ENCODE measurements around the gene MIB2. TPM values are rescaled to one million over a fixed set of nuclear protein-coding genes. Genes with fewer than 3 reads are reported as not detected.

MIB2 gene
- total RNA-seq, 1 donor from 2014 or later, result 55.5 TPM

DNA sequence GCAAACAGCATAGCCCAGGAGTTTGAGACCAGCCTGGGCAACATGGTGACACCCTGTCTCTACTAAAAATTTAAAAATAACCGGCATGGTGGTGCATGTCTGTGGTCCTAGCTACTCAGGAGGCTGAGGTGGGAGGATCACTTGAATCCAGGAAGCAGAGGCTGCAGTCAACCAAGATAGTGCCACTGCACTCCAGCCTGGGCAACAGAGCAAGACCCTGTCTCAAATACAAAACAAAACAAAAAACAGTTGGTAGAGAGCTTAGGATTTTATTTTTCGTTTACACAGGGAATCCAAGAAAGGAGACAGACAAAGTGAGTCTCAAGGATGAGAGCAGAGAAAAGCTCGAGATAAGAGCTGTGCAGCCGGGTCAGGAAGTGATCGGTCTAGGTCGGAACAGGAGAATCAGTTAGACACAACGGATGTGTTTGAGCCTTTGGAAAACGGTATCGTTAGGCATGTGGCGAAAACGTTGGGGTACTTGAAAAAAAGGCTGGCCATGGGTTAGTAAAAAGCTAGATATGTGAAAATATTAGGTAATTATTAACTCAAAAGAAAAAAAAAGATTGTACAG, 1.7 kb upstream of the MIB2 start:
- no peak for DNase-seq (ENCODE audit: low read depth)
- TF ChIP-seq, protein P1, sequence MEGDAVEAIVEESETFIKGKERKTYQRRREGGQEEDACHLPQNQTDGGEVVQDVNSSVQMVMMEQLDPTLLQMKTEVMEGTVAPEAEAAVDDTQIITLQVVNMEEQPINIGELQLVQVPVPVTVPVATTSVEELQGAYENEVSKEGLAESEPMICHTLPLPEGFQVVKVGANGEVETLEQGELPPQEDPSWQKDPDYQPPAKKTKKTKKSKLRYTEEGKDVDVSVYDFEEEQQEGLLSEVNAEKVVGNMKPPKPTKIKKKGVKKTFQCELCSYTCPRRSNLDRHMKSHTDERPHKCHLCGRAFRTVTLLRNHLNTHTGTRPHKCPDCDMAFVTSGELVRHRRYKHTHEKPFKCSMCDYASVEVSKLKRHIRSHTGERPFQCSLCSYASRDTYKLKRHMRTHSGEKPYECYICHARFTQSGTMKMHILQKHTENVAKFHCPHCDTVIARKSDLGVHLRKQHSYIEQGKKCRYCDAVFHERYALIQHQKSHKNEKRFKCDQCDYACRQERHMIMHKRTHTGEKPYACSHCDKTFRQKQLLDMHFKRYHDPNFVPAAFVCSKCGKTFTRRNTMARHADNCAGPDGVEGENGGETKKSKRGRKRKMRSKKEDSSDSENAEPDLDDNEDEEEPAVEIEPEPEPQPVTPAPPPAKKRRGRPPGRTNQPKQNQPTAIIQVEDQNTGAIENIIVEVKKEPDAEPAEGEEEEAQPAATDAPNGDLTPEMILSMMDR (IDR thresholded peaks at IDR 0.05; ENCODE audit: insufficient read depth, low read length, poor library complexity, severe bottlenecking), result no peak
- H3K27me3 ChIP-seq (ENCODE audit: control insufficient read depth, insufficient read depth, low read length), result no peaks in the 10 kb centered on the region

DNA sequence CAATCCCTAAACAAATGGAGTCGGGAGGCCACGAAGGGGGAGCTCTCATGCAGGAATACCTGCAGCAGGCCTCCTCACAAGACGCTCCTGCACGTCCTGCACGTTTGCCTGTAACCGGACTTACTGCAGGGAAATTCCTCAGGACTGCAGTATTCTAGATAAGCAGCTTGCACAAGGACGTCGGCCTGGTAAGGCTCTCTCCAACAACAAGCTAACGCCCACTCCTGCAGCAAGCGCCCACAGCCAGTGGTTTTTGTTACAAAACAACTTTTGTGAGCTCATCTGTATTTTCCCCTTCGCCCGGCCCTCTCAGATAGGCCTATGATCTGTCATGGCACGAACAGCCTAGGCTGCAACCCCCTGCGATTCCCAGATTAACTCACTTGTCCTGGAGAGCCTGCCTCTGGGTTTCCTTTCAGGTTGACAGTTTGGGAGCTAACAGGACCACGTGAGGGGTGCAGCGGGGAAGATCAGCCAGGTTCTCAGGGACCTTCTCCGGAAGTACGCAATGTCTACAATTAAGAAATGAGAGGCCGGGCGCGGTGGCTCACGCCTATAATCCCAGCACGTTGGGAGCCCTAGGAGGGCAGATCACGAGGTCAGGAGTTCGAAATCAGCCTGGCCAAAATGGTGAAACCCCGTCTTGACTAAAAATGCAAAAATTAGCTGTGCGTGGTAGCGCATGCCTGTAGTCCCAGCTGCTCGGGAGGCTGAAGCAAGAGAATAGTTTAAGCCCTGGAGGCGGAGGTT, 921 bp upstream of the MIB2 start:
- Histone ChIP-seq H3K36me3 (ENCODE audit: control insufficient read depth, insufficient read depth, low read length) (no peaks in the 10 kb centered on the region), H3K27me3 (ENCODE audit: control insufficient read depth, insufficient read depth, low read length) (no peaks in the 10 kb centered on the region), H3K4me3 (ENCODE audit: low read depth, low read length) (peak overlapping the region; percentile 95)
- DNase-seq (ENCODE audit: low read depth), result no peak
- TF ChIP-seq, protein P1 (IDR thresholded peaks at IDR 0.05; ENCODE audit: insufficient read depth, low read length, poor library complexity, severe bottlenecking), result no peak

More for the DNA sequence above, 1.7 kb upstream of the MIB2 start:
- no peaks in the 10 kb centered on the region for H3K36me3 ChIP-seq (ENCODE audit: control insufficient read depth, insufficient read depth, low read length)
- no peak overlapping the region for H3K4me3 ChIP-seq (ENCODE audit: low read depth, low read length)

DNA sequence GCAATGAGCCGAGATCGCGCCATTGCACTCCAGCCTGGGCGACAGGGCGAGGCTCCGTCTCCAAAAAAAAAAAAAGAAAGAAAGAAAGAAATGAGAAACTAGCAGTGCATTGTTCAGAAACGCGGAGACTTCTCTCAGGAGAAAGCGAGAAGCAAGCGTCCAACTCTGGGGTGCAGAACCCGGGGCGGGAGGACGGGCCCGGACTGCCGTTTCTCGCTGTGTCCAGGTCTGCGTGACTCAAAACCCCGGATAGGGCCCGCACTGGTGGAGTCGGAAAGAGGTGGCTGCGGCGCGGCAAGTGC, 395 bp upstream of the MIB2 start:
- TF ChIP-seq, protein P1 (IDR thresholded peaks at IDR 0.05; ENCODE audit: insufficient read depth, low read length, poor library complexity, severe bottlenecking), result no peak
- Histone ChIP-seq H3K36me3 (ENCODE audit: control insufficient read depth, insufficient read depth, low read length) (no peaks in the 10 kb centered on the region), H3K27me3 (ENCODE audit: control insufficient read depth, insufficient read depth, low read length) (no peaks in the 10 kb centered on the region), H3K4me3 (ENCODE audit: low read depth, low read length) (peak overlapping the region; percentile 95)
- DNase-seq (ENCODE audit: low read depth), result no peak

DNA sequence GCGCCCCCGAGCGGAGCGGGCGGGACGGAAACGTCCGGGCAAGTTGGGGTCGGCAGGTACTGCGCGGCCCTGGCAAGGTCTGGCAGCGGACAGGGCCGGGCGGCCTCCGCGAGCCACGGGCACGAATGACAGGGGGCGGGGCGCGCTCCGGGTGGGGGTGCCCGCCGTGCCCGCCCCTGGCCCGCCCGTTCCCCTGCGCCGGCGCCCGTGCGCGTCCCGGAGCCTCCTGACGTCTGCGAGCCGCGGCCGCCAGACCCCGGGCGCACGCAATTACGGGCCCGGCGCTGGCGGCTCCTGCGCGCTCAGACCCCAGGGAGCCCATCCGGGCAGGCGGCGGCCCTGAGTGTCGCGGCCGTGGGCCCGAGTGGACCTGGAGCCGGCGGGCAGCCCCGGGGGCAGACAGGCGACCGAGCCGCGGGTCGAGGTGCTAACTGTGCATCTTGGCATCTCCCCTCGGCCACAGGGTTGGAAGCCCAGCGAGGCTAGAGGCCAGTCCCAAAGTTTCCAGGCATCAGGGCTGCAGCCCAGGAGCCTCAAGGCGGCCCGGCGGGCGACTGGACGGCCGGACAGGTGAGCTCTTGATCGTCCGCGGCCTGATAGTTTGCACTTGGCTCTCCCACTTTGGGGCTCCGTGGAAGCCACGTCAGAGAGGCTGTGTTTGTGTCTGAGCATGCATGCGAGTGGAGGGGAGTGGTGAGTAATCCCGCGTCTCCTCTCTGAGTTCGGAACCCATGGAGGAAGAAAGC, 918 bp downstream of the MIB2 start:
- H3K27me3 ChIP-seq (ENCODE audit: control insufficient read depth, insufficient read depth, low read length), result no peaks in the 10 kb centered on the region
- TF ChIP-seq, protein P1 (IDR thresholded peaks at IDR 0.05; ENCODE audit: insufficient read depth, low read length, poor library complexity, severe bottlenecking), result no peak
- peak overlapping the region; percentile 95 for H3K4me3 ChIP-seq (ENCODE audit: low read depth, low read length)
- no peak for DNase-seq (ENCODE audit: low read depth)
- no peaks in the 10 kb centered on the region for H3K36me3 ChIP-seq (ENCODE audit: control insufficient read depth, insufficient read depth, low read length)

DNA sequence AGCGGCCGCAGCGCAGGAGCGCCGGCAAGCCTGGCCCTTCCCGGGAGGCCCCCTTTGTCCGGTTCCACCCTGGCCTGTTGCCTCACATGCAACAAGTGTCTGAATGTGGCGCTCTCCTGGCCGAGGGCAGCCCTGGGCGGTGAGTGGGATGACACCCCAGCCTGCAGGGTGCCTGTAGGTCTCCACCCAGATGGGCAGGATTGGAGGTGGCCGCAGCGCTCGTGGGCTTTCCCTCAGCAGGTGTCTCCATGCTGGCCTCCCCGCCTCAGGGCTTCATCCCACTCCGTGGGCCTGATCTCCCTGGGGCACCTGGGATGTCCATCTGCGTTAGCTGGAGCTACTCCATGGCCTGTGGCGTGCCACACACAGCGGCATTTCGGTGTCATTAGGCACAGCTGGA, 1.5 kb downstream of the MIB2 start:
- H3K4me3 ChIP-seq (ENCODE audit: low read depth, low read length), result peak overlapping the region; percentile 95
- H3K36me3 ChIP-seq (ENCODE audit: control insufficient read depth, insufficient read depth, low read length), result no peaks in the 10 kb centered on the region
- TF ChIP-seq, protein P1 (IDR thresholded peaks at IDR 0.05; ENCODE audit: insufficient read depth, low read length, poor library complexity, severe bottlenecking), result no peak
- H3K27me3 ChIP-seq (ENCODE audit: control insufficient read depth, insufficient read depth, low read length), result no peaks in the 10 kb centered on the region
- DNase-seq (ENCODE audit: low read depth), result no peak

Measured in kidney epithelial cell (primary cell).